Bronchial epithelial cell (primary cell): Measurements from ENCODE around the gene NRXN3. TPM values are rescaled to one million over a fixed set of nuclear protein-coding genes. Genes with fewer than 3 reads are reported as not detected.
A peak's percentile ranks its signal among the peaks of the same experiment; 100 is the strongest.

ENCODE experiments used
- DNase-seq: peaks from one replicate; pipeline ENCODE4 v3.0.0-alpha.2; 2010; ENCODE audit warnings: low read depth
- FAIRE-seq: peaks from 2 replicates; lab custom pipeline; 2011; peaks lifted over from hg19 to GRCh38; lab: Jason Lieb, UNC
- H3K27me3 ChIP-seq: 2 replicates; pipeline ENCODE4 v1.5.1; 2011; ENCODE audit warnings: low read length; ENCODE audit not compliant: control insufficient read depth, insufficient read depth
- H3K36me3 ChIP-seq: 2 replicates; pipeline ENCODE4 v1.5.1; 2011; ENCODE audit warnings: low read length; ENCODE audit not compliant: control insufficient read depth, insufficient read depth
- H3K4me3 ChIP-seq: 2 replicates; pipeline ENCODE4 v1.5.1; 2011; ENCODE audit warnings: mild to moderate bottlenecking, low read depth, low read length, control low read depth
- total RNA-seq: library from RNA; depleted of rRNA; stranded (reverse); fragments of >200 nt; gene quantifications from 2 replicates; pipeline ENCODE4 v1.2.1, GENCODE V29; 2014
- TF ChIP-seq, protein P1 (sequence below): IDR thresholded peaks from 2 replicates; pipeline ENCODE4 v1.5.1; 2011; ENCODE audit warnings: mild to moderate bottlenecking, moderate library complexity, low read length, control low read depth, inconsistent platforms; ENCODE audit not compliant: insufficient read depth, severe bottlenecking

The NRXN3 gene
- total RNA-seq, 1 donor from 2014 or later = under 0.01 TPM

DNA sequence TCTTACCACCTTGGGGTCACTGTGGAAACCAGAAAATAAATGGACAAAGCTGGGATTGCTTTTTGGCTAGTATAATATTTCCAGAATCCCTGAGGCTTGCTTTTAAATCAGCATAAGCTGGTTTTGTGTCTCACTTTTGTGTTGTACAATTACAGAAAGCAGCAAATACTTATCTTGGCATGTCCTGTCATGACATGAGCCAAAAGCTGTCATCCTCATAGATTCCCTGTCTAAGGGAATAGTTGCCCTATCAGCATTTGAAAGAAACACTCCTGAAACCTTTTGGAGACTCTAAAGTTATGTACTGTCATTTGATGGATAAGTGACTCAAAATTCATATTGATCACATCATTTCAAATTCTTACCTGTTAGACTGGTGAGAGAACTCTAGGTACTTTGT, 987.2 kb downstream of the NRXN3 start:
- FAIRE-seq (no peak), DNase-seq (no peak)
- Histone ChIP-seq H3K4me3 (no peak overlapping the region), H3K27me3 (no peaks in the 10 kb centered on the region), H3K36me3 (no peaks in the 10 kb centered on the region)
- TF ChIP-seq, protein P1, sequence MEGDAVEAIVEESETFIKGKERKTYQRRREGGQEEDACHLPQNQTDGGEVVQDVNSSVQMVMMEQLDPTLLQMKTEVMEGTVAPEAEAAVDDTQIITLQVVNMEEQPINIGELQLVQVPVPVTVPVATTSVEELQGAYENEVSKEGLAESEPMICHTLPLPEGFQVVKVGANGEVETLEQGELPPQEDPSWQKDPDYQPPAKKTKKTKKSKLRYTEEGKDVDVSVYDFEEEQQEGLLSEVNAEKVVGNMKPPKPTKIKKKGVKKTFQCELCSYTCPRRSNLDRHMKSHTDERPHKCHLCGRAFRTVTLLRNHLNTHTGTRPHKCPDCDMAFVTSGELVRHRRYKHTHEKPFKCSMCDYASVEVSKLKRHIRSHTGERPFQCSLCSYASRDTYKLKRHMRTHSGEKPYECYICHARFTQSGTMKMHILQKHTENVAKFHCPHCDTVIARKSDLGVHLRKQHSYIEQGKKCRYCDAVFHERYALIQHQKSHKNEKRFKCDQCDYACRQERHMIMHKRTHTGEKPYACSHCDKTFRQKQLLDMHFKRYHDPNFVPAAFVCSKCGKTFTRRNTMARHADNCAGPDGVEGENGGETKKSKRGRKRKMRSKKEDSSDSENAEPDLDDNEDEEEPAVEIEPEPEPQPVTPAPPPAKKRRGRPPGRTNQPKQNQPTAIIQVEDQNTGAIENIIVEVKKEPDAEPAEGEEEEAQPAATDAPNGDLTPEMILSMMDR = no peak

DNA sequence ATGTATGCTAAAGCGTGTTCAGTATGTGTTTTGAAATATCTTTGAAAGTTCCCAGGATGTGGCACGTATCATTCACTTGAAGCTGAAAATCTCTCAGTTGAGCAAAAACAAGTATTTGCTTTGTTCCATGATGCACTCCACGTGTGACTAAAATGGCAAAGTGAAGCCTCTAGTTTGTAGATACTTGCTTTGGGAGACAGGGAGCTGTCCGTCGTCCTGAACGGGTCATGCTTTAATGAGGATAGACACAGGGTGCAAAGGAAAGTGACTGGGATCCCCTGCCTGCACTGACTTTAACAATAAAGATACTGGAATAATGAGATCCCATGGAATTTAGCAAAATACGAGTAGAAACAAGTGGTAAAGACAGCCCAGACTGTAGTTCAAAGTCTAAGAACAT, 991.4 kb downstream of the NRXN3 start:
- Histone ChIP-seq H3K27me3 (no peaks in the 10 kb centered on the region), H3K4me3 (no peak overlapping the region), H3K36me3 (no peaks in the 10 kb centered on the region)
- TF ChIP-seq, protein P1 = no peak
- FAIRE-seq = no peak
- DNase-seq = peak; percentile 33

DNA sequence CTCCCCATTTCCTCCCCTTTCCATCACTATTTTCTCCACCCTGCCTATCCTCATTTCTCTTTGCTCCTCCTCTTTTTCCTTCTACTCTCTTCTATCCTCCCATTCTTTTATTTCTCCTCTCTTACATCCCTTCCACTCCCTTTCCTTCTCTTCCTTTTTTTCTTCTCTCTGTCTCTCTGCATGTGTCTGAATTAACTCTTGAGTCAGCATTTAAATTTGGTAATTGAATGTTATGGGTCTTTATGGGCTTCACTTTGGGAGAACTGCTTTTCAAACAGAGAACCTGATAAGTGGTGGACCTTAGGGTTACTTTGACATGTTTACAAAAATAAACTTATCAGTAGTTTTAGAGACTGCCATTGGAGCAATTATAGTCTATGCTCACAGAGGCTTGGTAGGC, 992.7 kb downstream of the NRXN3 start:
- H3K36me3 ChIP-seq = no peaks in the 10 kb centered on the region
- TF ChIP-seq, protein P1 = no peak
- no peak for FAIRE-seq

DNA sequence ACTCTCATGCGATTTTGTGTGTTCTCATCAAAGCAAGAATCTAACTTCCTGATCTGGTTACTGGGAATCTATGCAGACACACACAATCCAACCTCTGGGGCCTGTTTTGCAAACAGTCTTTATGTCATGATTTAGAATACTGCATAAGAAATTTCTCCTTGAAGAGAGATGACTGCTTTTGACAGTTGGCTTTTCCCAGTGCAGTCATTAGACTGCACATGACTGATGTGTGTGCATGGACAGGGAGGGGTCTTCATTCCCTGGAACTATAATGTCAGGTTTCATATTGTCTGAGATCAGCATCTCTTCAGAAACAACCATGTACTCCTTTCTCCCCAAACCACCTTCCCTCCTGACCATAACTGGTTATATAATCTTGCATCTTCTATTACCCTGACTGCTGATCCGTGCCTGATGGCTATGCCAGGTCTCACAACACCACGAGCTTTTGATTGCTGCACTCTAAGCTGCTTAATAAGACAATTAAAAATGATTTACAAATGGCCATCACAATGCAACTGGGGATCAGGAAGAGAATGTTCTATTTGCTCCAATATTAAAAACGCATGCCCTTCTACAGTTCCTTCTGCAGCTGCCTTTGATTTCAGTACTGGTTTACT, 995.4 kb downstream of the NRXN3 start:
- Histone ChIP-seq H3K36me3 (no peaks in the 10 kb centered on the region), H3K27me3 (no peaks in the 10 kb centered on the region), H3K4me3 (no peak overlapping the region)
- TF ChIP-seq, protein P1 = no peak
- no peak for FAIRE-seq
- no peak for DNase-seq

More for the DNA sequence above, 992.7 kb downstream of the NRXN3 start:
- H3K4me3 ChIP-seq = no peak overlapping the region
- DNase-seq = no peak
- no peaks in the 10 kb centered on the region for H3K27me3 ChIP-seq

DNA sequence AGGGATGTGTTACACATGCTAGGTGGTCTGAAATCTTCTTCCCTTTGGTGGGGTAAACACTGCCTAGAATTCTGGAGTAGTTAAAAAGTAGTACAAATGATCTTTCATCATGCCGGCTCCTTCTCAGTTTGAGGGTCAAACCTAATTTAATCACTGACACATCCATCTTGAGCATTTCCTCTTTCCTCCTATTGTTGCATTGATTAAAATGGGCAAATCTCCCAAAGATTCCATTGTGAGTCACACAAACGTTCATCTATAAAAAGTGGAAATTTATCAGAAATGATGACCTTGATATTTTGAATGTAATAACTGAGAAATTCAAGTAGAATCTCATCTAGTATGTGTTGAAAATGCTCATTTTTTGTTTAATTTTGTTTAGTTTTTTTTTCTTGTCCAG, 996.0 kb downstream of the NRXN3 start:
- Histone ChIP-seq H3K36me3 (no peaks in the 10 kb centered on the region), H3K4me3 (no peak overlapping the region), H3K27me3 (no peaks in the 10 kb centered on the region)
- no peak for DNase-seq
- TF ChIP-seq, protein P1 = no peak
- no peak for FAIRE-seq

DNA sequence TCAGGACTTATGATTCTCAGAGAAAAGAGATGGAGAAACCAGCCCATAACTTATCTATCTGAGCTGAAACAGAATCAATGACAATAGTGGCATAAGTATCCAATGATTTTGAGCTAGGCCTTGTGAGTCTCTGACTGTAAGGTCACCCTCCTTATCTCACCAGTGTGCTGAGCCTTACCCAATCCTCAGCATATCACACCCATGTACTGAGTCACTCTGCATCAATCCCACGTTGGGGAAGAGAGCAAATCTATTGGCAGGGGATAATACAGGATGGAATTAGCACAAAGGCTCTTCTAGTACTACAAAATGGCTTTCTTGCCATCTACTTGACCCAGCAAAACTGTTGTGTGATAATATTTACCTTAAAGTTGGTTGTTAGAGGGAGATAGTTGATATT, 997.8 kb downstream of the NRXN3 start:
- Histone ChIP-seq H3K27me3 (no peaks in the 10 kb centered on the region), H3K36me3 (no peaks in the 10 kb centered on the region), H3K4me3 (no peak overlapping the region)
- peak; percentile 48 for DNase-seq
- peak; percentile 72 for FAIRE-seq
- TF ChIP-seq, protein P1 = no peak
